A549 (cell line): ENCODE data around the gene GPR137C.

ENCODE experiments used
- CBX2 ChIP-seq: fragments of 200-600 bp; sonication (generic); IDR thresholded peaks from 2 replicates; pipeline ENCODE4 v1.6.1; 2016; ENCODE audit warnings: low read depth, mild to moderate bottlenecking, borderline replicate concordance
- CTCF ChIP-seq: fragments of >200 bp; sonication (Bioruptor Twin); formaldehyde crosslinking; IDR thresholded peaks from 3 replicates; pipeline ENCODE4 v1.5.1; 2016
- FOSL2 ChIP-seq, 2 experiments: fragments of 450-650 bp in 1 of 2; fragments of >200 bp in 1 of 2; sonication (Bioruptor Twin) in 1 of 2; formaldehyde crosslinking; IDR thresholded peaks; 2 replicates each; pipeline versions ENCODE4 v1.5.0 to v1.6.1; 2016 to 2020; ENCODE audit warnings: mild to moderate bottlenecking in 1 of 2, moderate library complexity in 1 of 2
- HOXA7 ChIP-seq: fragments of 250-450 bp; sonication (Bioruptor Pico); IDR thresholded peaks from 2 replicates; pipeline ENCODE4 v1.5.0; 2020; ENCODE audit warnings: mild to moderate bottlenecking, moderate library complexity
- POLR2AphosphoS2 ChIP-seq: conservative IDR thresholded peaks from 2 replicates; pipeline ENCODE4 v1.6.1; 2012; ENCODE audit warnings: low read length, improper control_type of control experiment, inconsistent platforms
- RAD21 ChIP-seq, 2 experiments: fragments of >200 bp in 1 of 2; sonication (Bioruptor Twin) in 1 of 2; formaldehyde crosslinking in 1 of 2; IDR thresholded peaks in 1 of 2; conservative IDR thresholded peaks in 1 of 2; 2 replicates in 1 of 2; 3 replicates in 1 of 2; pipeline ENCODE4 v1.6.1; 2012 to 2018; ENCODE audit warnings: inconsistent platforms in 1 of 2
- RFX5 ChIP-seq: fragments of 450-650 bp; IDR thresholded peaks from 2 replicates; pipeline ENCODE4 v1.7.1; 2014; ENCODE audit warnings: antibody characterized with exemption, mild to moderate bottlenecking, moderate library complexity
- SMC3 ChIP-seq: fragments of >200 bp; sonication (Bioruptor Twin); formaldehyde crosslinking; IDR thresholded peaks from 3 replicates; pipeline ENCODE4 v1.6.1; 2018; ENCODE audit warnings: inconsistent platforms
- SREBF2 ChIP-seq: fragments of 450-650 bp; IDR thresholded peaks from 2 replicates; pipeline ENCODE4 v1.6.1; 2014; ENCODE audit warnings: mild to moderate bottlenecking, moderate library complexity
- TP53 ChIP-seq: fragments of 250-450 bp; sonication (Bioruptor Pico); IDR thresholded peaks from 2 replicates; pipeline ENCODE4 v1.5.0; 2021; ENCODE audit warnings: mild to moderate bottlenecking, moderate library complexity
- ZFP36 ChIP-seq: fragments of 450-650 bp; IDR thresholded peaks from 2 replicates; pipeline ENCODE4 v1.6.1; 2014; ENCODE audit warnings: borderline replicate concordance; ENCODE audit not compliant: partially characterized antibody

DNA sequence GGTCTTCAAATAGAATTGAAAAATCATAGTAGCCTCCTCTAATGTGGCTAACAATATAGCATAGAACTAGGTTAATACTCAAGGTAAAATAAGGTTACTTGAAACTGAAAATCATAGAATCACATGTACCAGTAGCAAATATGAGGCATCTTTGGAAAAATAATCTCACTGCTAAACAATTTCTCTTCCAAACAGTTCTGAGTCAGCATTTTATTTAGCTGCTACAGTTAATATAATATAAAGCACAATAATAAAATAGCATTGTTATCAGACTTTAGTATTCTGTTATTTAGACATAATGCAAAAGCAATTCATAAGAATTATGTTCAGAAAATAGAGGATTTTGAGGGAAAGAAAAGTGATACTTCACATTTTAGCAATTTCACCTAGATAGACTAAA lies 107.7 kb downstream of the GPR137C start:
- TF ChIP-seq RFX5 (no peak), FOSL2 (IDR thresholded peaks at IDR 0.05) (no peak), FOSL2 (CRISPR knock-in tag; IDR thresholded peaks at IDR 0.05) (no peak), TP53 (no peak), CTCF (no peak), RAD21 (conservative IDR thresholded peaks at IDR 0.05 in 1 of 2, IDR thresholded peaks at IDR 0.05 in 1 of 2) (no peak), CBX2 (no peak), SREBF2 (no peak), SMC3 (no peak), ZFP36 (no peak), HOXA7 (CRISPR knock-in tag) (no peak), POLR2AphosphoS2 (no peak)
